ENCODE measurements around the gene CASP4.

CASP4 gene

DNA sequence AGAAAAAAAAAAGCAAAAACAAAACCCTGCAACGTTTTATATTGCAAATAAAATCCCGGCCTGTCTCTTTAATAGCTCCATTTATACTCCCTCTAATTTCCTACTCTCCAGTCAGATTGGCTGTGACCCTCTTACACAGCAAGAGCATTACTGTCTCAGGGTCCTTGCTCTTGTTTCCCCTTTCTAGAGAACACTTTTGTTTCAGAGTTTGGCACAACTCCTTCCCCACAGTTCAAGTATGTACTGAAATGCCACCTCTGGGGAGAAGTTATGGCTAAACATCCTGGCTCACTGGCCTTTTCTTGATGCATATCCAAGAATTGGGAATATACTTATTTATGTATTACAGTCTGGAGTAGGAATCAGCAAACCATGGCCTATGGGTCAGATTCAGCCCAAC, 72.7 kb downstream of the CASP4 start:
- Histone ChIP-seq H3K9me3 (ENCODE audit: control insufficient read depth, insufficient read depth, low read depth, low read length) (no peaks in the 10 kb centered on the region), H3K27ac (ENCODE audit: extremely low read depth, low read depth, low read length) (no peak overlapping the region), H3K4me3 (ENCODE audit: low read depth, low read length) (no peak overlapping the region), H3K4me1 (ENCODE audit: control insufficient read depth, insufficient read depth, low read length) (no peaks in the 10 kb centered on the region), H3K36me3 (ENCODE audit: control insufficient read depth in 2 of 2, insufficient read depth in 1 of 2, low read length in 2 of 2) (no peaks in the 10 kb centered on the region)
- POLR2A ChIA-PET, result no interaction called here
- CTCF ChIA-PET, result no interaction called here
- TF ChIP-seq ZNF214 (tag by site-specific recombination; IDR thresholded peaks at IDR 0.05; ENCODE audit: borderline replicate concordance), result no peak
- TF ChIP-seq, protein P1, sequence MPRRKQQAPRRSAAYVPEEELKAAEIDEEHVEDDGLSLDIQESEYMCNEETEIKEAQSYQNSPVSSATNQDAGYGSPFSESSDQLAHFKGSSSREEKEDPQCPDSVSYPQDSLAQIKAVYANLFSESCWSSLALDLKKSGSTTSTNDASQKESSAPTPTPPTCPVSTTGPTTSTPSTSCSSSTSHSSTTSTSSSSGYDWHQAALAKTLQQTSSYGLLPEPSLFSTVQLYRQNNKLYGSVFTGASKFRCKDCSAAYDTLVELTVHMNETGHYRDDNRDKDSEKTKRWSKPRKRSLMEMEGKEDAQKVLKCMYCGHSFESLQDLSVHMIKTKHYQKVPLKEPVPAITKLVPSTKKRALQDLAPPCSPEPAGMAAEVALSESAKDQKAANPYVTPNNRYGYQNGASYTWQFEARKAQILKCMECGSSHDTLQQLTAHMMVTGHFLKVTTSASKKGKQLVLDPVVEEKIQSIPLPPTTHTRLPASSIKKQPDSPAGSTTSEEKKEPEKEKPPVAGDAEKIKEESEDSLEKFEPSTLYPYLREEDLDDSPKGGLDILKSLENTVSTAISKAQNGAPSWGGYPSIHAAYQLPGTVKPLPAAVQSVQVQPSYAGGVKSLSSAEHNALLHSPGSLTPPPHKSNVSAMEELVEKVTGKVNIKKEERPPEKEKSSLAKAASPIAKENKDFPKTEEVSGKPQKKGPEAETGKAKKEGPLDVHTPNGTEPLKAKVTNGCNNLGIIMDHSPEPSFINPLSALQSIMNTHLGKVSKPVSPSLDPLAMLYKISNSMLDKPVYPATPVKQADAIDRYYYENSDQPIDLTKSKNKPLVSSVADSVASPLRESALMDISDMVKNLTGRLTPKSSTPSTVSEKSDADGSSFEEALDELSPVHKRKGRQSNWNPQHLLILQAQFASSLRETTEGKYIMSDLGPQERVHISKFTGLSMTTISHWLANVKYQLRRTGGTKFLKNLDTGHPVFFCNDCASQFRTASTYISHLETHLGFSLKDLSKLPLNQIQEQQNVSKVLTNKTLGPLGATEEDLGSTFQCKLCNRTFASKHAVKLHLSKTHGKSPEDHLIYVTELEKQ (tag by site-specific recombination; IDR thresholded peaks at IDR 0.05; ENCODE audit: borderline replicate concordance), result no peak
- TF ChIP-seq ZNF530 (tag by site-specific recombination; IDR thresholded peaks at IDR 0.05; ENCODE audit: low read depth), result no peak
- no peak for TF ChIP-seq ZNF660 (tag by site-specific recombination; IDR thresholded peaks at IDR 0.05)
- TF ChIP-seq ZNF544 (tag by site-specific recombination; IDR thresholded peaks at IDR 0.05), result no peak
- no peak for TF ChIP-seq ZBTB7A (tag by site-specific recombination; IDR thresholded peaks at IDR 0.05; ENCODE audit: low read depth)
- TF ChIP-seq ZNF561 (tag by site-specific recombination; IDR thresholded peaks at IDR 0.05; ENCODE audit: borderline replicate concordance), result no peak
- no peak for TF ChIP-seq SETDB1 (IDR thresholded peaks at IDR 0.05; ENCODE audit: insufficient read length, low read length)
- no peak for TF ChIP-seq ZNF23 (tag by site-specific recombination; IDR thresholded peaks at IDR 0.05; ENCODE audit: borderline replicate concordance)
- no peak for TF ChIP-seq BCL11A (tag by site-specific recombination; IDR thresholded peaks at IDR 0.05; ENCODE audit: low read depth)

DNA sequence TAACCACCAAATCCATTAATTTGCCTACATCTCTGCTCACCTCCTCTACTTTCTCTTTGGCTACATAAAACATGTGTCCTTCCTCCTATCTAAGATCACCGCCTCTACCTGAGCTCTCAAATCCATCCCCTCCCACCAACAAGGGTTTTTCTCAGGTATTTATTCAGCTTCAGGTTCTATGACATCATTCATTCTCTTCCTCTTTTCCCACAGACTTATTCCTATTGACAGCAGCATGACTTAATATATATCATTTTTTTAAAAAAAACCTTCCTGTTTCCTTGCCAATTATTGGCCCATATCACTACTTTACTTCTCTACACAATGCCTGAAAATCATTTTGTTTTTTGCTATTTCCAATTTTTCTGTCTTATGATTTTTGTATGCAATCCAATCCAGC, 74.5 kb downstream of the CASP4 start:
- ChIA-PET POLR2A (no interaction called here), CTCF (no interaction called here)
- H3K4me3 ChIP-seq (ENCODE audit: low read depth, low read length), result no peak overlapping the region
- H3K4me1 ChIP-seq (ENCODE audit: control insufficient read depth, insufficient read depth, low read length), result no peaks in the 10 kb centered on the region
- no peaks in the 10 kb centered on the region for H3K9me3 ChIP-seq (ENCODE audit: control insufficient read depth, insufficient read depth, low read depth, low read length)
- TF ChIP-seq SP3 (tag by site-specific recombination; IDR thresholded peaks at IDR 0.05), result no peak
- TF ChIP-seq ZNF677 (tag by site-specific recombination; IDR thresholded peaks at IDR 0.05), result no peak
- TF ChIP-seq ZNF837 (tag by site-specific recombination; IDR thresholded peaks at IDR 0.05), result no peak
- TF ChIP-seq FEZF1 (tag by site-specific recombination; IDR thresholded peaks at IDR 0.05), result no peak
- no peak for TF ChIP-seq ZFP69B (tag by site-specific recombination; IDR thresholded peaks at IDR 0.05)
- TF ChIP-seq, protein P2, sequence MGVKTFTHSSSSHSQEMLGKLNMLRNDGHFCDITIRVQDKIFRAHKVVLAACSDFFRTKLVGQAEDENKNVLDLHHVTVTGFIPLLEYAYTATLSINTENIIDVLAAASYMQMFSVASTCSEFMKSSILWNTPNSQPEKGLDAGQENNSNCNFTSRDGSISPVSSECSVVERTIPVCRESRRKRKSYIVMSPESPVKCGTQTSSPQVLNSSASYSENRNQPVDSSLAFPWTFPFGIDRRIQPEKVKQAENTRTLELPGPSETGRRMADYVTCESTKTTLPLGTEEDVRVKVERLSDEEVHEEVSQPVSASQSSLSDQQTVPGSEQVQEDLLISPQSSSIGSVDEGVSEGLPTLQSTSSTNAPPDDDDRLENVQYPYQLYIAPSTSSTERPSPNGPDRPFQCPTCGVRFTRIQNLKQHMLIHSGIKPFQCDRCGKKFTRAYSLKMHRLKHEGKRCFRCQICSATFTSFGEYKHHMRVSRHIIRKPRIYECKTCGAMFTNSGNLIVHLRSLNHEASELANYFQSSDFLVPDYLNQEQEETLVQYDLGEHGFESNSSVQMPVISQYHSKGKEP (tag by site-specific recombination; IDR thresholded peaks at IDR 0.05), result no peak
- TF ChIP-seq ZNF214 (tag by site-specific recombination; IDR thresholded peaks at IDR 0.05; ENCODE audit: borderline replicate concordance), result no peak
- no peak for TF ChIP-seq ZFHX2 (tag by site-specific recombination; conservative IDR thresholded peaks at IDR 0.05)
- TF ChIP-seq ZNF549 (tag by site-specific recombination; IDR thresholded peaks at IDR 0.05), result no peak
- TF ChIP-seq, protein P3, sequence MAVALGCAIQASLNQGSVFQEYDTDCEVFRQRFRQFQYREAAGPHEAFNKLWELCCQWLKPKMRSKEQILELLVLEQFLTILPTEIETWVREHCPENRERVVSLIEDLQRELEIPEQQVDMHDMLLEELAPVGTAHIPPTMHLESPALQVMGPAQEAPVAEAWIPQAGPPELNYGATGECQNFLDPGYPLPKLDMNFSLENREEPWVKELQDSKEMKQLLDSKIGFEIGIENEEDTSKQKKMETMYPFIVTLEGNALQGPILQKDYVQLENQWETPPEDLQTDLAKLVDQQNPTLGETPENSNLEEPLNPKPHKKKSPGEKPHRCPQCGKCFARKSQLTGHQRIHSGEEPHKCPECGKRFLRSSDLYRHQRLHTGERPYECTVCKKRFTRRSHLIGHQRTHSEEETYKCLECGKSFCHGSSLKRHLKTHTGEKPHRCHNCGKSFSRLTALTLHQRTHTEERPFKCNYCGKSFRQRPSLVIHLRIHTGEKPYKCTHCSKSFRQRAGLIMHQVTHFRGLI (tag by site-specific recombination; IDR thresholded peaks at IDR 0.05), result no peak
- TF ChIP-seq YY2 (tag by site-specific recombination; IDR thresholded peaks at IDR 0.05), result no peak
- no peak for TF ChIP-seq ZNF140 (tag by site-specific recombination; IDR thresholded peaks at IDR 0.05)
- H3K27ac ChIP-seq (ENCODE audit: extremely low read depth, low read depth, low read length), result no peak overlapping the region
- H3K36me3 ChIP-seq (ENCODE audit: control insufficient read depth in 2 of 2, insufficient read depth in 1 of 2, low read length in 2 of 2), result no peaks in the 10 kb centered on the region

Data from HEK293 (cell line).